HG02763 (cell line): ENCODE measurements around the gene RAI1.

Experiments
- ATAC-seq: cut with Tn5 transposase; IDR thresholded peaks from one replicate; pipeline ENCODE4 v1.9.1; 2021; ENCODE audit warnings: mild to moderate bottlenecking, moderate library complexity; ENCODE audit not compliant: unreplicated experiment

RAI1 gene

DNA sequence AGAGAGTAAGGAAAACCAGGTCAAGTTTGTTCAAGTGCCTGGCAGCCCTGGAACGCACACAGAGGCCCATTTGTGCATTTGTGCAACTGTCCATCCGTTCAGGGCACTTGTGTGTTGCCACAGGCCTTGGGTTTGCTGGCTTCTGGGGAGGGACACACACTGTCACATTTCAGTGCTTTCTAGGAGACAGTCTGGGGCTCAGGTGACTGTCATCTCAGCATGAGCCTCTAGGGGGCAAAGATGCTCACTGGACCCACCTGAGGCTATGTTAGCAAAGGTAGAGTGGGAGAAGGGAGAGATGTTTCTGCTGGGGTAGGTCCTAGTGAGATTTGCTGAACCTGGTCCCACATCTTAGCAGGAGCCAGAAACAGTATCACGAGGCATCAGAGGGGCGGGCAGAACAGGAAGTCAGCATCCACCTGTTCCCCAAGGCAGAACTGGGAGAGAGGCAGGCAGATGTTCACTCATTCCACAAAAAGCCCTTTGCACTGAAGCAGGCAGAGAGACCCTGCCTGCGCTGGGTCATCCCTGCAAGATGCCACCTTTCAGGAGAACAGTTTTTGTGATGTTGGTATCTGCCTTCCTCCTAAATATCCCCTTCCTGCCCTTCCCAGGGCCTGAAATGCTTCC lies 48.5 kb downstream of the RAI1 start:
- ATAC-seq: no peak

DNA sequence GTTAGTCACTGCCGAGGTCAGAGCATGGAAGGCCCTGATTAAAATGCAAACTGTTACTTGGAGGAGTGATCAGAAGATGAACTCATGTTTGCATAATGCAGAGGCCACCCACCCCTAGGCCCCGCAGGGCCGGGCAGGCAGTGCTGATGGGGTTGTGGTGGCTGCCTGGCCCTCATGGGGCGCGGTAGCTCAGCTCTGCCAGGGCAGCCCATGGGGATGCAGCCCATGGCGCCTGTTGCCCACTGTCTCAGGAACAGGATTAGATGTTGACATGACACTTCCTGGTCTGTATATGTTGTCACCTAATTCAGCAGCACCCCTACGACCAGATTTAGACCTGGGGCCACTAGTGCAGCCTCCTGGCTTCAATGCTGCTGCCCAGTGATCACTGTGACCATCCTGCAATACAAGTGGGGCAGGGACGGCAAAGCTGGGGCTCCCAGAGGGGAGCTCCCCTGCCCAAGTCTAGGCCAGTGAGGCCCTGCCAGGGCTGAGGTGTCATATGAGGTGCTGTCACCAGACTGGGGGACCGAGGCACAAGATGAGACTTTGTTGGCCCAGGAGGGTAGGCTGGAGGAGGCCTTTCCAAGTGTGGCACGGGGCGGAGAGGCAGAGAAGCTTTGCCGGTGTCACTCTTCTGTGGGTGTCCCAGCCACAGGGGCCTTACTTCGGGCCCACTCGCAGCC lies 49.1 kb downstream of the RAI1 start:
- no peak for ATAC-seq

DNA sequence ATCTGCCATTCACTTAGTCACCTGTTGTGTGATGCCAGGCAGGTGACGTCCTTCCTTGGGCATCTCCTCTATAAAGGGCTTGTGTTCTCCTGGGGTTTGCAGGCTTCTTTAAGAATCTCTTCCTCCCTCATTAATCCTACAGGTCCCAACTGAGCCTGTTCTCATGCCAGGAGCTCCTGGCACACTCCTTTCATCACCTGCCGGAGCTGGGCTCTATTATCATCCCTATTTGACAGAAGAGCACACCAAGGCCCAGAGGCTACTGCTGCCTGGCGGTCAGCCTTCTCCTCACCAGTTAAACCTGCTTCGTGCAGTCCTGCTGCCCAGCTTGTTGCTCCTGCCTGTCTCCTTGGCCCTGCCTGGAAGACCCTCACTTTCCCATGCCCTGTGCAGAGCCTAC lies 51.2 kb downstream of the RAI1 start:
- ATAC-seq: no peak

DNA sequence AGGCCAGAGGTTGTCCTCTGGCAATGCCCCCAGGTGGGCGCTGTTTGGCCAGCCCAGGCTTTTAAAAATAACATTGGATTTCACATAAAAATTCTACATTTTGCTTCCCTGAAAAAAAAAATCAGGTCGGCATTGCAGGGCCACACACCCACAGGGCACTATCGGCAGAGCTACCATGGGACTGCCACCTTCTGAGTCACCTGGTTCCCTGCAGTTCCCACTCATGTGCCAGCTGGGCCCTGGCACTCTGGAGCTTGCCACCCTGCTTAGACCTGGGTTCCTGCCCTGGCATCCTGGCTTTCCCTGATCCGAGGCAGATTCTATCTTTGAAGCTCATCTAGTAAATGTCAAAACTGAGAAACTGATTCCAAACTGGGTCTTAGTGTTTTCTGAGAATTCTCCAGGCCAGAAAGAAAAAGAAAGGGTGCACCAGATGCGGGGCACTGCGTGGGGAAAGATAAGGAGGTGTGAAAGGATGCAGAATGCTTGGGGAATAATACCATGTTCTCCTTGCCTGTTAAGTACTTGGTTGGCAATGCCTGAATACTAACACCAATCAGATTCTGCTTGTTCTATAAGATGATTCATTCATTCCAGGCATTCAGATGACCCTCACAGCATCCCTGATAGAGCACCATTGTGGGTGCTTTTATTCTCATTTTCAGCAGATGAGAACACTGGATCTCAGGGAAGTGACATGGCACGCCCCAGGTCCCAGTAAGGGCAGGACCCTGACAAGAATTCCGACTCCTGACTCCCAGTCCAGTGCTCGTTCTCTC lies 51.8 kb downstream of the RAI1 start:
- no peak for ATAC-seq

DNA sequence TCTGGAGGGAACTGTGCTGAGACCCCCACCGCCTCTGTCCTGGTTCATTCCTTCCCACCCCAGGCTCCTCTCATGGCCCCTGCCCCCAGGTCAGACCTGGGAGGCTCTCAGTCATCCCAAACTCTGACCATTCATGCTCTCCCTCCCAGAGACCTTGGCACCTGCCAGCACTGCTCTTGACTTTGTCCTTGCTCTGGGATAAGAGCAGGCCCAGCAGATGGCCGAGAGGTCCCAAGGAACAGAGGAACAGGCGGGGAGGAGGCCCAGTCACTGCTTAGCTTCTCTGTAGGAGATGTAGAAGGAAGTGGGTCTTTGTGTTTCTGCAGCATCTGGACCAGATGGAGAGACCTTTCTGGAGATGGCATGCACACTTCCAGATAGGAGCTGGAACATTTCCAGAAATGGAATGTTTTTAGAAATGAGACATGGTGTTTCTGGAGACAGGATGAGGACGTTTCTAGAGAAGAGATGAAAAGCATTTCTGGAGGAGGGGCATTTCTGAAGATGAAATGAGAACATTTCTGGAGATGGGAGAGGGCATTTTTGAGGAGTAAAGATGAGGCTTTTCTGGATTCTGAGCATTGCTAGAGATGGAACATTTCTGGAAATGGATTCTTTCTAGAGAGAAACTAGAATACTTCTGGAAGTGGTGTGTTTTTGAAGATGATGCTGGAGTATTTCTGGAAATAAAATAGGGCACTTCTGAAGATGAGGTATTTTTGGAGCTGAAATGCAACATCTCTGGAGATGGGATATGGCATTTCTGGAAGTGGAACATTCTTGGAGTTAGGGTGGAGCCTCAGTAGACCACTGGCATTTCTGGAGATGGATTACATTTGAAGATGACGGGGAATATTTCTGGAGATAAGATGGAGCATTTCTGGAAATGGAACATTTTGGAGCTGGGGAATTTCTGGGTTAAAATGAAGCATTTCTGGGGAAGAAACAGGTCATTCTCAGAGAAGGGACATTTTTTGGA lies 55.2 kb downstream of the RAI1 start:
- ATAC-seq: no peak

DNA sequence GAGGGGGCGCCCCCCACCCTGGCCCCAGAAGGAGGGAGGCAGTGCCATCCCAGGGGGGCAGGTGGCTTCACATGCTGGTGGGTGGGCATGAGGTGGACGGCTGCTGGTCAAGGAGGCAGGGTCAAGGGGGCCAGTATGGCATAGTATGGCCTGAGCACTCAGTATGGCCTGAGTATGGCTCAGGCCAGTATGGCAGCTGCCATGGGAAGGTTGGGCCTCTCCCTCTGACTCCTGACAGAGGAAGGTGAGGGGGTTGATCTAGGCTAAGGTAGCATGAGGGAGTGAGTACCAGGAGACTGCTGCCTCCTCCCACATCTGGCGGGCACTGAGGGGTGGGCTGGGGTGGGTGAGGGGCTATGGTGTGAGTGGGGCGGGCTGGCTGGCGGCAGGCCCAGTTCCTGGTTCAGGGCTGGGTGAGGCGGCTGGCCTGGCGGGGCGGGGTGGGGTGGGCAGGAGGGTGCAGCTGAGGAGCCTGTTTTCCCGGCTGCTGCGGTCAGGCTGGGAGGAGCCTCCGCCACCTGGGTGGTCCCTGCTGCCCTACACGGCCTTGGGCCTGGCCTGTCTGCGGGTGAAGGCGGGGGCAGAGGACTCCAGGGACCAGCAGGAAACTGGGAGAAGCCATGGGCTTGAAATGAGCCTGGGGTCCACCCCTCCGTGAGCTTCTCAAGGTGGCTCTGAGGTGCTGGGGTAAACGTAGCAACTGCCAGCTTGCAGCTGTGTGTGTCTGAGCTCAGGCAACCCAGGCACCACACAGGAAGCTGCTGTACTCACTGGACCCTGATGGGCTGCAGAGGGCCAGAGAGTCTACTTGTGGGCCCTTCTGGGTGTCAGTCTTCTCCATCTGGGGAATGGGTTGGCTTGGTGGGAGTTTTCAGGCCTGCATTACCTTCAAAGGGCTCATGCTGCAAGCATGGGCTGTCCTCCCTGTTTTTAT lies 57.0 kb downstream of the RAI1 start:
- ATAC-seq: no peak

DNA sequence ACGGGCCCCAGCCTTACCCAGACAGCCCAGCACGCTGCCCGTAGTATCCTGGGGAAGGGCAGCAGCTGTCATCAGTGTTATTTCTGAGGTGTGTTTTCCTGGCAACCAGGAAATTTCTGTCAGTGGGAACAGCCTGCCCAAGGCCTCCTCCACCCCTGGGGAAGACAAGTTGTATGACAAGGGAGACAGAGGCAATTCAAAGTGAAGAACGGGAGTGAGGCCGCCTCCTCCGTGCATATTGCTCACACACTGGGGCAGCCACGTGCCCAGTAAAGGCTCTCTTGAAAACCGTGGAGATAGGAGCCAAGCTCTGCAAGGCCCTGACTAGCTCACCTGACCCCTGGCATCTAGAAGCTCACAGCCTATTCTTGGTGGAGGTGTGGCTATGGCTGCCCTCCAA lies 57.6 kb downstream of the RAI1 start:
- no peak for ATAC-seq

DNA sequence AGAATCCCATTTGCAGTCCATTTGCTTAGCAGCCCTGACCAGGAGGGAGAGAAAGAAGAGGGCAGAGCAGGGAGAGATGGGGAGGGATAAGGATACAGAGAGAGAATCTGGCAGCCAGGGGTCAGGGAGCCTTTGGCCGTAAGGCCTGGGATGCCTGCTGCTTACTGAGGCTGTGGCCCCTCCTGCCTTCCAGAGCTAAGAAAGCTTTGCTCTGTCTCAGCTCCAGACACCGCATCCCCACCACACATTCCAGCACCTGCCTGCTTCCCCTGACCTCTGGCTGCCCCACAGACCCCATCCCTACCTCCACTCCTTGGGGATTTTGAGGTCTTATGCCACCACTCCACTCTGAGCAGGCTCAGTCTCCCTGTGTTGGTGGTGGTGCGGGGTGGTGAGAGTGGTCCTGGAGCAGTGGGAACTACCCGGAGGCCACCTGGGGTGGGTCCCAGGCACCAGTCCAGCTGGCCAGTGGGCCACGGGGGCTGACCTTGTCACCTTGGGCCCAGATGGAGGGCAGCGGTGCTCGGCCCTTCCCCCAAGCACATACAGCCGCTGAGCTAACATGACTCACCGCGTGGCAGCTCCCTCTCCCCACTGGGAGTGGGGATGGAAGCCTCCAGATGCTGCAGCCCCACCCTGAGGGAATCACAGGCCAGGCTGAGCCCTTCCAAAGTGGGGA lies 58.3 kb downstream of the RAI1 start:
- ATAC-seq: no peak

DNA sequence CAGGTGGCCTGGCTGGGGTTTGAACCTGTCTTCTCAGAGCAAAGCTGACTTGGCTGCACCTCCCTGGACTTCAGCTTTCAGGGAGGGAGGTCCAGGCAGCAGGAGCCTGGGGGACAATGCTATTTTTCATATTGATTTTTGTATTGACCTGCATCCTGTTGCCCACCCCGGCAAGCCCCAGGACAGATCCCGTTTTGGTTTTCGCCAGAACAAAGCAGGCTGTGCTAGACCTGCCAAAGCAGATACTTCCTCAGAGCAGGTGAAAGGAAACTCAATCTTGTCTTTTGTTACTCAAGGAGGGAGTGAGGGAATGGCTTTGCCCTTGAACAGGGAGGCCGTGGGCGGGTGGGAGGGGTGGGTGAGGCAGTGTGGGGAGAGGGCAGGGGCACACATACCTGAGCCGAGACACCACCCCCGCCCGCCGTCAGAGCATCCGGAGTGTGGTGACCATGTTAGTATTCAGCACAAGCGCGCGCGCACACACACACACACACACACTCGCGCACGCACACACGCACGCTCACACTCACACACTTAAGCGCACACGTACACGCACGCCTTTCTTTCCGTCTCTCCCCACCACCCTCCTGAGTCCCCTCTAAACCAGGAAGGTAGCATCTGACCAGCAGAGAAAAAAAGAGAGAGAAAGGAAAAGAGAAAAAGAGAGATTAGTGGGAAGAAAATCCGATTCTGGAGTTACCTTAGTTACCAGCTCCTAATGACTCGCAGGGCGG lies 59.5 kb downstream of the RAI1 start:
- no peak for ATAC-seq

DNA sequence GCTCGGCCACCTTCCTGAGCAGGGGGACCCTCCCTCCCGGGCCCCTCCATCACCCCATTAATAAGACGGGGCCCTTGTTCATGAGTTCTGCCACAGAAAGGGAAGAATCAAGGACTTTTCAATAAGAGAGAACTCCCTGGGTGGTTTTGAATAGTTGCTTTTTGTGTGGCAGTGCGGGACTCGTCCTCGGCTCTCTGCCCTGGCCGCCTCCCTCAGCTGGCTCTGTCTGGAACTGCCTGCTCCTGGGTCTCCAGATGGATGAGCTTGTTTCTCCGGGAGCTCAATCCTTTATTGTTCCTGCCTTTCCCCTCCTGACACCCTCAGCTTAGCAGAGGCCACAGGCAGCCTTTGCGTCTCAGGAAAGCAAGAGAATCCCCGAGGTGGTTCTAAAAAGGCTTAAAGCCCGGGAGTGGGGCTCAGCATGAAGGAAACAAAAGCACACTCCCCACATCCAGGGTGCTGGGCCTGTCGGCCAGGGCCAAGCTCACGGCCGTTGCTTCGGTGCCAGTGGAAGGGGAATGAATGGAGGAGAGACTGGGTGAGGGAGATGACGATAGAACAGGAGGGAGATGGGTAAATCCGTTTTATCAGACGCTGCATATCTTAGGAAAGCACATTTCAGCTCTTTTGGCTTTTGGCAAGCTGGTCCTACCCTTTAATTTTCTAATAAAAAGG lies 60.2 kb downstream of the RAI1 start:
- no peak for ATAC-seq

DNA sequence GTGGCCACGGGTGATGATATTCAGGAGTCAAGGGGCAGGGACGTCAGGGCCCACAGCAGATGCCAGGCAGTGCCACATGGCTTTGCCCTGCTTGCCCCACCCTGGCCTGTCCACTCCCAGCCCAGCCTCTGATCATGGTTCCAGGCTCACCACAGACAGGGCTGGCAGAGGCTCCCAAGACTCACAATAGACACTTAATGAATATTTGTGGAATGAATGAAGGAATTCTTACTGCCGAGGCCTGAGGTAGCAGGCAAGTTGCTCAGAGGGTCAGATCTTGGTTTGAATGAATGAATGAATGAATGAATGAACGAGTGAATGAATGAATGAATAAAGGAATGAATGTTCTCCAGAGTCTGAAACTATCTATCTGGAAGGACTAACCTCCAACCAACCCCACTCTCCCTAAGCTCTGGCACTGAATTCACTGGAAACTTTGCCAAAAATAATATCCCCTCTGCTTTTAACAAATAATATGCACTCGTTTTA lies 60.9 kb downstream of the RAI1 start:
- no peak for ATAC-seq

DNA sequence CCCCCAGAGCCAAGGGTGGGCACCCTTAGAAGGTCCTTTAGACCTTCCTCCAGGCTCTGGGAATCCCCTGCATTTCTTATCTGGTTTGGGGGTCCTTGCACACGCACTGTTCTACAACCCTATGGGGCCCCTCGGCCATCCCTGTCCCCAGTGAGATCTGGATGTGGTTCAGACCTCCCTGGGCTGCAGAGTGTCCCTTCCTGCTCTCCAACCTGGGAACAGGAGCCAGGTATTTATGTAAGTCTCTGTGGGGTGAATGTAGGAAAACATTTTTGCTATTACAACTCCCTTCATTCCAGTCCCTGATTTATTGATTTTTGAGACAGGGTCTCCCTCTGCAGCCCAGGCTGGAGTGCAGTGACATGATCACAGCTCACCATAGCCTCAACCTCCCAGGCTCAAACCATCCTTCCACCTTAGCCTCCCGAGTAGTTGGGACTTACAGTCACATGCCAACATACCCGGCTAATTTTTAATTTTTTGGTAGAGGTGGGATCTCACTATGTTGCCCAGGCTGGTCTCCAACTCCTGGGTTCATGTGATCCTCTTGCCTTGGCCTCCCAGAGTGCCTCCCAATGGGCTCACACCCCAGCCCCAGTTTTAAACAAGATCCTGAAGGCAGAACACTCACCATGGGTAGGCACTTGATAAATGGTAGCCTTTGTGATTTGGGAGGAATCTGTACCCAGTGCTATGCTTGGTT lies 61.6 kb downstream of the RAI1 start:
- no peak for ATAC-seq

DNA sequence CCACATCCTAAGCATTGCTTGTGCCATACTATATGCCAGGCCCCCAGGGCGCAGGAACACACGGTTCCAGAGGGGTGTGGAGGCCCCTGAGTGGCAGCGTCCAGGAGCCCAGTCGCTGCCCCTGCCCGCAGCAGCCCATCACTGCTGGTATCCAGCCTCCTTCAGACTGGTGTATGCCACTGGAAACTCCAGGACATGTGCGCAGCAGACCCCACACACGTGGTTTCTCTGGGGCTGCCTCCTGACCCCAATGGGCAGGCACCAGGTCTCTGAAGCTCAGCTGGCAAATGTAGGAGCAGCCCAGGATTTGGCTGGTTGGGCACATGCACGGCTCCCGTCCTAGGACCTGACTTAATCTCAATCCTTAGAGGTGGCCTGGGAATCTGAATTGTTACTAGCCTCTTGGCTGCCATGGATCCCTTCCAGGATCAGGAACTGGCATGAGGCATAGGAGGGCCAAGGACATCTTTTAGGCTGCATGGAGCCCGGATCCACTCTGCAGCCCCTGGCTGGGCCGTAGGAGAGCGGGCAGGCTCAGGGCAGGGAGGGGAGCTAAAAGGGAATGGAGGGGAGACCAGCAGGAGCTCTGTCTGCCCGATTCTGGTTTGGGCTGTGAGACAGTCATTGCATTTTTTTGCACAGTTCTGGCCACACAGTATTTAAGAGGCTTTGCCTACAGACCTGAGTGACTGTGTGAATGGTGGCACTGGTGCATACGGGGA lies 62.3 kb downstream of the RAI1 start:
- ATAC-seq: no peak

DNA sequence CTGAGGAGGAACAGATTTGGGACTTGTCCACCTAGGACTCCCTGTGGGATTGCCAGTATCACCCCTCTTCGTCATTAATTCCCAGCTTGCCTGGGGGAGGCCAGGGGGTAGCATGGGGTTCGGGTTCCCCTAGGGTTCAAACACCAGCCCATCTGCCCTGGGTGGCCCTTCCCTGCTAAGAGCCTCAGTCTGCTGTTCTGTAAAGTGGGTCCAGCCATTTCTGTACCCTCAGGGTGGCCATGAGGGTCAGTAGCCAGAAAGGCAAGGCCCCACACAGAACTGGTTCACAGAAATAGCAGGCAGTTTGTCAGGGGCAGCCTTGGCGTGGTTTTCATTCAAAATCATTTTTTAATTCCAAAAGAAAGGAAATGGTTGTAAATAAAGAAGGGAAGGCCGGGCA lies 62.9 kb downstream of the RAI1 start:
- no peak for ATAC-seq

DNA sequence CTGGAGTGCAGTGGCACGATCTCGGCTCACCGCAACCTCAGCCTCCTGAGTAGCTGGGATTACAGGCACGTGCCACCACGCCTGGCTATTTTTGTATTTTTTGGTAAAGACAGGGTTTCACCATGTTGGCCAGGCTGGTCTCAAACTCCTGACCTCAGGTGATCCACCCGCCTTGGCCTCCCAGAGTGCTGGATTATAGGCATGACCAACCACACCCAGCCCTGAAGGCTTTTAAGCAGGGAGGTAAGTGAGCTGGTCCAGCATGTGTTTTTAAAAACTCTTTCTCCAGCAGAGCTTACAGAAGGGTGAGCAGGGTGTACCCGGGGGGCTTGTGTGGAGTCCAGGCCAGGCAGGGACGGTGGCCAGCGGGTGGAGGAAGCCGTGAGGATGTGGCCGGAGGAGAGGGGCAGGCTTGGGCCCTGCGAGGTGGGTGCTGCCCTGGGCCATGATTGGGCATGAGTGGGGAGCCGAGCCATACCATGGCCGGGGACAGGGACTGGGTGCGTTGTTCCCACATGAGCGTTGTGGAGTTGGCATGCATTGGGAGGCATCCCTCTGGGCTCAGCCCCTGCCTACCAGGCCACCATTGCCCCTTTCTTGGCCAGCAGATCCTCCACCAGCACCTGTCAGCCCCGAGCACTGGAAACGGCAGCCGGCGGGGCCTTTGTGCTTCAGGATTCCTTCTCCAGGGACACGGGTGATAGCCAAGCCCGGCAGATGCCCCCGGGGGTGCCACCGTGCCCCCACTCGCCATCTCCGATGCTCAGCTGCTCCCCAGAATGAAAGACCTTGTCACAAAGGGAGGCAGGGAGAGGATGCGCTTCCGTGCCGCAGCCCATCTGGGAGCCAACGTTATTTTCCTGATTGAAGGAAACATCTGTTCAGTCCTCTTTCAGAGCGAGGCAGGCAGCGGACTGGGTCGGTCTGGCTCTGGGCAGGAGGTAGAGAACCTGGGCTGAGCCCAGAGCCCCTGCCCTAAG lies 64.5 kb downstream of the RAI1 start:
- ATAC-seq: no peak

DNA sequence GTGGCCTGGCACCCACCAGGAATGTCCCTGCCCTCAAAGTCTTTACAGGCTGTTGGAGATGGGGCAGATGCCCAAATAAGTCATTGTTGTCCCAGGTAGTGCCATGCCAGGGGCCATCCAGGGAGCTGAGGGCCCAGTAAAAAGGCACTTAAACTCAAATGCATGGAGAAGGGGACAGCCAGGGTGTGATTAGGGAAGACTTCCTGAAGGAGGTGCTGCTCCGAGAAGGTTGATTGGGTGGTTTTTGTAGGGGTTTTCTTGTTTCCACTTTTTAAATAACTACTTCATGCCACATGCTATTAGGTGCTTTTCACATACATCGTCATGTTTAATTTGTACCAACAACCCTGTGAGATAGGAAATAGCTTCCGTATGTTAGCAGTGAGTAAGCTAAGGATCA lies 66.9 kb downstream of the RAI1 start:
- ATAC-seq: no peak
